GM04503 (cell line): ENCODE measurements around the gene DUSP22.
"Not testable (repeated sequence)": the region's sequence is repeated elsewhere in the genome, so short reads cannot be mapped to it uniquely, and the experiment has no call there.

ENCODE experiments used
- DNase-seq: peaks from one replicate; pipeline ENCODE4 v3.0.0-alpha.2; 2012; ENCODE audit warnings: low read depth

Gene DUSP22

GRCh38 chr6:279341-280029 lies 12.8 kb upstream of the DUSP22 start:
- DNase-seq, result no peak

- DNase-seq, result no peak
Measured at GRCh38 chr6:280775-281468, 11.4 kb upstream of the DUSP22 start.

GRCh38 chr6:281469-282103 lies 10.7 kb upstream of the DUSP22 start:
- DNase-seq, result no peak

GRCh38 chr6:282177-282866 lies 10.0 kb upstream of the DUSP22 start:
- no peak for DNase-seq

- DNase-seq, result no peak
Measured at GRCh38 chr6:282867-283416, 9.3 kb upstream of the DUSP22 start.

GRCh38 chr6:284486-284885 lies 7.8 kb upstream of the DUSP22 start:
- DNase-seq, result no peak

- DNase-seq, result no peak
Measured at GRCh38 chr6:285030-285771, 7.1 kb upstream of the DUSP22 start.

- not testable (repeated sequence) for DNase-seq
Measured at GRCh38 chr6:285902-286301, 6.4 kb upstream of the DUSP22 start.

GRCh38 chr6:286681-287488 lies 5.4 kb upstream of the DUSP22 start:
- DNase-seq, result no peak

- DNase-seq, result no peak
Measured at GRCh38 chr6:287489-287860, 4.8 kb upstream of the DUSP22 start.

- no peak for DNase-seq
Measured at GRCh38 chr6:288866-289265, 3.4 kb upstream of the DUSP22 start.

- DNase-seq, result no peak
Measured at GRCh38 chr6:290111-290922, 2.0 kb upstream of the DUSP22 start.

- DNase-seq, result no peak
Measured at GRCh38 chr6:291204-291696, 1.0 kb upstream of the DUSP22 start.

- DNase-seq, result no peak
Measured at GRCh38 chr6:292506-293192, 362 bp downstream of the DUSP22 start.

- no peak for DNase-seq
Measured at GRCh38 chr6:293193-294174, 1.2 kb downstream of the DUSP22 start.

- DNase-seq, result no peak
Measured at GRCh38 chr6:294656-295565, 2.6 kb downstream of the DUSP22 start.
